ENCODE results near the gene ZBTB17.

GRCh38 chr1:15937706-15938168, 38.2 kb downstream of the ZBTB17 start:
- no peak; the same call in 1 of the 2 replicates for TF ChIP-seq CTCF (conservative IDR thresholded peaks at IDR 0.05; ENCODE audit: low read length)
- no peak for TF ChIP-seq EZH2phosphoT487 (IDR thresholded peaks at IDR 0.05; ENCODE audit: borderline replicate concordance)

Measured in Loucy (cell line).